Posterior vena cava (tissue), 2 donors: ENCODE data around the gene PLA2G2C. TPM values are rescaled to one million over a fixed set of nuclear protein-coding genes. Genes with fewer than 3 reads are reported as not detected.

ENCODE experiments used
- DNase-seq: peaks from one replicate; pipeline ENCODE4 v3.0.0-alpha.2; 2020; ENCODE audit warnings: low spot score
- intact Hi-C, 2 donors: fragments of 100-400 bp; cut with DNase I; formaldehyde crosslinking; loops; one replicate each; pipeline versions ENCODE4 v1.14.1 to v1.14.2; 2022 to 2023
- total RNA-seq, 2 donors: library from RNA; stranded (reverse); fragmentation: NEBNext Ultra II Directional; extraction: Animal tissue kit (Norgen Biotek cat#: 25700); gene quantifications; one replicate each; pipeline ENCODE4 v1.2.1, GENCODE V29; 2021
- donor health status: DM: yes; HTN: yes; CAD: no.
- donor health status: DM: yes; HTN: yes; CAD: no.

PLA2G2C gene
- total RNA-seq, 2 donors from 2014 or later = 0.14 to 0.24 TPM

GRCh38 chr1:20211511-20211931 is 25.2 kb upstream of the PLA2G2C start:
- no peak for DNase-seq
- intact Hi-C loops = loop anchor here (5.0 kb wide), 2 partner anchors 276 to 281 kb away; partner anchors contain the start of gene CAMK2N1 (in 1 of the 2)

- intact Hi-C loops = loop anchor here (5.0 kb wide), 2 partner anchors 276 to 281 kb away; partner anchors contain the start of gene CAMK2N1 (in 1 of the 2)
- DNase-seq = no peak
Measured at GRCh38 chr1:20210736-20211460, 24.6 kb upstream of the PLA2G2C start.

GRCh38 chr1:20209471-20209870 is 23.2 kb upstream of the PLA2G2C start:
- intact Hi-C loops = no loop called here
- no peak for DNase-seq

GRCh38 chr1:20207546-20207945 is 21.2 kb upstream of the PLA2G2C start:
- no peak for DNase-seq
- intact Hi-C loops = no loop called here

- no peak for DNase-seq
- intact Hi-C loops = no loop called here
Measured at GRCh38 chr1:20202166-20202565, 15.8 kb upstream of the PLA2G2C start.

- no peak for DNase-seq
- intact Hi-C loops = no loop called here
Measured at GRCh38 chr1:20200966-20201365, 14.6 kb upstream of the PLA2G2C start.

GRCh38 chr1:20199840-20200239 is 13.5 kb upstream of the PLA2G2C start:
- no peak for DNase-seq
- intact Hi-C loops = no loop called here

GRCh38 chr1:20199403-20199802 is 13.1 kb upstream of the PLA2G2C start:
- intact Hi-C loops = no loop called here

GRCh38 chr1:20198918-20199317 is 12.6 kb upstream of the PLA2G2C start:
- intact Hi-C loops = no loop called here
- DNase-seq = no peak

More at GRCh38 chr1:20199403-20199802, 13.1 kb upstream of the PLA2G2C start:
- DNase-seq = no peak

GRCh38 chr1:20198296-20198695 is 12.0 kb upstream of the PLA2G2C start:
- no peak for DNase-seq
- intact Hi-C loops = no loop called here

- no peak for DNase-seq
- intact Hi-C loops = no loop called here
Measured at GRCh38 chr1:20197329-20197791, 11.0 kb upstream of the PLA2G2C start.

GRCh38 chr1:20195462-20195780 is 9.1 kb upstream of the PLA2G2C start:
- no peak for DNase-seq
- intact Hi-C loops = no loop called here

- intact Hi-C loops = no loop called here
- DNase-seq = peak; percentile 87
Measured at GRCh38 chr1:20194757-20195461, 8.6 kb upstream of the PLA2G2C start.

- DNase-seq = no peak
- intact Hi-C loops = no loop called here
Measured at GRCh38 chr1:20194224-20194623, 7.9 kb upstream of the PLA2G2C start.

- intact Hi-C loops = no loop called here
- no peak for DNase-seq
Measured at GRCh38 chr1:20192871-20193411, 6.6 kb upstream of the PLA2G2C start.

GRCh38 chr1:20192364-20192763 is 6.0 kb upstream of the PLA2G2C start:
- intact Hi-C loops = no loop called here

GRCh38 chr1:20191266-20191825 is 5.0 kb upstream of the PLA2G2C start:
- DNase-seq = no peak
- intact Hi-C loops = no loop called here

More at GRCh38 chr1:20192364-20192763, 6.0 kb upstream of the PLA2G2C start:
- DNase-seq = no peak

- intact Hi-C loops = no loop called here
- DNase-seq = no peak
Measured at GRCh38 chr1:20190256-20191160, 4.2 kb upstream of the PLA2G2C start.

GRCh38 chr1:20189664-20190063 is 3.3 kb upstream of the PLA2G2C start:
- intact Hi-C loops = no loop called here
- peak; percentile 25 for DNase-seq
